Liver (tissue), 3 donors: Measurements from ENCODE around the gene LSM10.

Source experiments
- ATF3 ChIP-seq: IDR thresholded peaks from 2 replicates; pipeline ENCODE4 v1.6.1; 2016; ENCODE audit warnings: antibody characterized with exemption
- CTCF ChIP-seq: fragments of 150-350 bp; IDR thresholded peaks from 2 replicates; pipeline ENCODE4 v1.5.1; 2017; ENCODE audit warnings: improper control_type of control experiment, low read depth, low read length; ENCODE audit not compliant: missing input control
- GABPA ChIP-seq, 2 donors: IDR thresholded peaks in 1 of 2; conservative IDR thresholded peaks in 1 of 2; 2 replicates each; pipeline ENCODE4 v1.6.1; 2016; ENCODE audit warnings: antibody characterized with exemption in 2 of 2, mild to moderate bottlenecking in 1 of 2, moderate library complexity in 1 of 2
- HNF4A ChIP-seq, 2 donors: conservative IDR thresholded peaks; 2 replicates each; pipeline ENCODE4 v1.6.1; 2016; ENCODE audit warnings: antibody characterized with exemption in 2 of 2, mild to moderate bottlenecking in 2 of 2
- JUND ChIP-seq, 2 donors: IDR thresholded peaks; 2 replicates each; pipeline ENCODE4 v1.6.1; 2016; ENCODE audit warnings: antibody characterized with exemption in 2 of 2
- RAD21 ChIP-seq, 2 donors: IDR thresholded peaks; 2 replicates each; pipeline ENCODE4 v1.6.1; 2016; ENCODE audit warnings: antibody characterized with exemption in 2 of 2, mild to moderate bottlenecking in 2 of 2
- REST ChIP-seq: IDR thresholded peaks from 2 replicates; pipeline ENCODE4 v1.6.1; 2016; ENCODE audit warnings: antibody characterized with exemption, mild to moderate bottlenecking
- RXRA ChIP-seq, 2 donors: IDR thresholded peaks; 2 replicates each; pipeline ENCODE4 v1.6.1; 2017 to 2018; ENCODE audit warnings: antibody characterized with exemption in 2 of 2, mild to moderate bottlenecking in 1 of 2
- TAF1 ChIP-seq: conservative IDR thresholded peaks from 2 replicates; pipeline ENCODE4 v1.6.1; 2016; ENCODE audit warnings: antibody characterized with exemption, mild to moderate bottlenecking
- YY1 ChIP-seq: IDR thresholded peaks from 2 replicates; pipeline ENCODE4 v1.6.1; 2016; ENCODE audit warnings: antibody characterized with exemption, mild to moderate bottlenecking
- TF ChIP-seq, protein P1 (sequence below): IDR thresholded peaks from 2 replicates; pipeline ENCODE4 v1.6.1; 2016; ENCODE audit warnings: antibody characterized with exemption
- donor health status: healthy.
- donor health status: healthy.

DNA sequence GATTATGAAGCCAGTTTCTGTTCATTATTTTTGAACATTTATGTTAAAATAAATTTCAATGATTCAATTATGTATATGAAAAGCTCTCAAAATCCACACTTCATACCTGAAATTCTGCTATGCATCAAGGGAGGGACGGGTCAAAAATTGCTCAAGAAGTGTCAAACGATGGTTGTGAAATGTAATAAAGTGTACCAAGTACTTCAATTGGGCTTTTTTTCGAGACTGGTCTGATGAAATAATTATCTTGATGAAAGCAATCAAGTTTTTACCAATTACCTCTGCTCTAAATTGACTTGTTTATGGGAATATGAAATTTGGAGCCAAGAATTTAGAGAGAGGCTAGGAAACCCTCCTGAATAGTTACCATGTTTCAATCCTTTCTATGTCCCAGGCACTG, 44.6 kb upstream of the LSM10 start:
- no peak for TF ChIP-seq CTCF
- TF ChIP-seq ATF3, result no peak
- TF ChIP-seq TAF1, result no peak
- TF ChIP-seq, protein P1, sequence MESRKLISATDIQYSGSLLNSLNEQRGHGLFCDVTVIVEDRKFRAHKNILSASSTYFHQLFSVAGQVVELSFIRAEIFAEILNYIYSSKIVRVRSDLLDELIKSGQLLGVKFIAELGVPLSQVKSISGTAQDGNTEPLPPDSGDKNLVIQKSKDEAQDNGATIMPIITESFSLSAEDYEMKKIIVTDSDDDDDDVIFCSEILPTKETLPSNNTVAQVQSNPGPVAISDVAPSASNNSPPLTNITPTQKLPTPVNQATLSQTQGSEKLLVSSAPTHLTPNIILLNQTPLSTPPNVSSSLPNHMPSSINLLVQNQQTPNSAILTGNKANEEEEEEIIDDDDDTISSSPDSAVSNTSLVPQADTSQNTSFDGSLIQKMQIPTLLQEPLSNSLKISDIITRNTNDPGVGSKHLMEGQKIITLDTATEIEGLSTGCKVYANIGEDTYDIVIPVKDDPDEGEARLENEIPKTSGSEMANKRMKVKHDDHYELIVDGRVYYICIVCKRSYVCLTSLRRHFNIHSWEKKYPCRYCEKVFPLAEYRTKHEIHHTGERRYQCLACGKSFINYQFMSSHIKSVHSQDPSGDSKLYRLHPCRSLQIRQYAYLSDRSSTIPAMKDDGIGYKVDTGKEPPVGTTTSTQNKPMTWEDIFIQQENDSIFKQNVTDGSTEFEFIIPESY, result no peak
- TF ChIP-seq JUND (IDR thresholded peaks at IDR 0.05), result no peak
- TF ChIP-seq RAD21 (IDR thresholded peaks at IDR 0.05), result no peak
- TF ChIP-seq YY1, result no peak
- no peak for TF ChIP-seq REST
- no peak for TF ChIP-seq RXRA (IDR thresholded peaks at IDR 0.05)
- TF ChIP-seq GABPA (IDR thresholded peaks at IDR 0.05 in 1 of 2, conservative IDR thresholded peaks at IDR 0.05 in 1 of 2), result no peak
- TF ChIP-seq HNF4A (conservative IDR thresholded peaks at IDR 0.05), result no peak
